ENCODE results near the gene TAX1BP3. TPM values are rescaled to one million over a fixed set of nuclear protein-coding genes. Genes with fewer than 3 reads are reported as not detected.

TAX1BP3 gene
- total RNA-seq, 1 experiment from 2014 or later, result 121 TPM

DNA sequence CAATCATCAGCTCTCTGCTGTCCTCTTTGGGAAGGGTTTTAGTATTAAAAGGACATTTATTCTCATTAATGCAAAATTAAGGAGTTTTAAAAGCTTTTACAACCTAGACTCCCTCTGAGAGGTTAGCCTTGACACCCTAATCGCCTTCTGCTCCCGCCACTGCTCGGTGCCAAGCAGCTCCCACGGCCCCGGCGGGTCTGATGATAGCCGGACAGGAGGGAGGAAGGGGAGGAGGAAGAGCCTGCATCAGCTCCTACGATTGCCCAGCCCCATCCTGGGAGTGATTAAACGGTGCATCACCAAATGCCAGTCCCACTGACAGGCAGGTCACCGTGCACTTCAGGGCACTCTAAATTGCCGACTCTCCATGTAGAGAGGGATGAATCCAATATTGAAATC lies 40.6 kb downstream of the TAX1BP3 start:
- DNase-seq (ENCODE audit: low spot score), result no peak

DNA sequence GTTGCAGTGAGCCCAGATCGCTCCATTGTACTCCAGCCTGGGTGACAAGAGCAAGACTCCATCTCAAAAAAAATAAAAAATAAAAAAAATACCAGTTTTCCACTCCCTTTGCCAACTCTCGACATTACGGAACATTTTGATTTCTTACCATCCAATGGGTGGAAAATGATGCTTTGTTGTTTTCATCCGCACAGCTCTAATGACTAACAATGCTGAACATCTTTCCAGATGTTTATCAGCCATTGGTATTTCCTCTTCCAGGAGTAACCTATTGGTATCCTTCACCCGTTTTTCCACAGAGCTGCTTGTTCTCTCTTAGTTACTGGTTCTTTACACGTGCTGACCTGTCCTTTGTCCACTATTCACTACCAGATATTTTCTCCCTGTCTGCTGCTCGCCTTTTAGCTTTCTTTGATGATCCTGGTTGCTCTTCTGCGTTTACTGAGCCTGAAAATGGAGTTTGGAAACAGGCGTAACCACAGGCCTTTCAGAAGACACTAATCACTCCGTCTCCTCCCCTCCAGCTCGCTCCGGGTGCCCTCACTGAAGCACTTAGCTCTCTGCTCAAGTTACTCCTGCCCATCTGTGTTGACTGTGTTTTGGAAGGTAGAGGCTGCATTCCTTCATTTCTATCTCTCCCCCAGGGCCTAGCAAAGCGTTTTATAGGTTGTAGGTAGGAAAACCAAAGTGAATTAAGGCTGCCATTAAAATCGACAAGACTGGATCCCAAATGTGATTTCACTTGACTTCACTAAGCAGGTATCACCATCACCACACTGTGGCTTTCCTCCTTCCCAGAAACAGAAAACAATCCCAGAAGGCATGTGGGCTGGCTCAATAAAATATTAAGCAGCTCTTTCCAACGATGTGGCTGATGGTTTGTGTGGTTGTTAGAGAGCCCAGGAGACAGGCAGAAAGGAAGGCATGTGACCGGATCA lies 41.3 kb downstream of the TAX1BP3 start:
- DNase-seq (ENCODE audit: low spot score), result no peak

DNA sequence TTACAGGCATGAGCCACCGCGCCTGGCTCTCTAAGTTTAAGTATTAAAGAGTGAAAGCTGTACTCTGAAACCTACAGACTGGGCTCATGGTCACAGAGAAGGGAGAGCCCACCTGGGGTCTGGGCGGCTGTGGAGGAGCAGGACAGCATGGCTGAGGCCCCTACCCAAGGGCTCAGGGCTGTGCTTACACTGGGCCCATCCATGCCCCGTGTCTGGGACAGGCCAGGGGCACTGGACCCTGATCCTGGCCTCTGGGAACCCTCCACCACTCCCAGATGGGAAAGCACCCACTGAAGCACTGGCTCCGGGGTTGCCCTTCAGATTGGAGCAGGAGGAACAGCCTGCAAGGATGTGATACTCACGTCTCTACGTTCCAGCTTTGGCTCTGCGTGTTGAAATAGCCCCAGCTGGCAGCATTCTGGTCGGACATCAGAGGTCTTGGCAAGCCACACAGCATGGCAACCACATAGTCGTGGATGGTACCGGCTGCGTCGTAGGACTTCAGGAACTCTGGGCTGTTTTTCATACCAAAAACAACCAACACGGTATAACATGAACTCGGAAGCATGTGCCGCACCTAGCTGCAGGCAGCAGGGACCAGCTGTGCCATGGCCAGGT lies 45.3 kb downstream of the TAX1BP3 start:
- no peak for DNase-seq (ENCODE audit: low spot score)

GRCh38 chr17:3621146-3621720 lies 47.1 kb downstream of the TAX1BP3 start:
- DNase-seq (ENCODE audit: low spot score), result no peak

DNA sequence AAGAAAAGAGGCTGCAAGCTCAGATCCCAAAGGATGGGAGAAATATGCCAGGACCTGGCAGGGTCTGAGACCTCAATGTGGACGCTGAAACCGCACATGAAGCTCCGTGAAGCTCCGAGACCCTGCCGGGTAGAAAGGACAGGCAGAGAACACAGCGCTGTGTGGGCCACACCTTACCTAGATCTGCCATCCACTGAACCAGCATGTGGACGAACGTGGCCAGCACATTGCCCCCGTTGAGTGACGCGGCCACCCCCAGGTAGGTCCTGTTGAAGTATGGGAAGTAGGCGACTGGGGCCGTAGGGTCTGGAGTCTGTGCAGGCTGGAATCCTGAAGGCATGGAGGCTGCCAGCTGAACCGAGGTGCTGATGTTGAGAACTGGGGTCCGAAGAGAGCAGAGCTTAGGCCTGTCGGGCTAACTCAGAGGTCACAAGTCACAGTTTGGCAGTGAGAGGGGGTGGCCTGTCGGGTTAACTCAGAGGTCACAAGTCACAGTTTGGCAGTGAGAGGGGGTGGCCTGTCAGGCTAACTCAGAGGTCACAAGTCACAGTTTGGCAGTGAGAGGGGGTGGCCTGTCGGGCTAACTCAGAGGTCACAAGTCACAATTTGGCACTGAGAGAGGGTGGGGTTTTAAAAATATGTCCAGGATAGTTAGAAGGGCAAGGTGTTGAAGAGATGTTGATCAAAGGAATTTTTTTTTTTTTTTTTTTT lies 53.1 kb downstream of the TAX1BP3 start:
- DNase-seq (ENCODE audit: low spot score), result no peak

DNA sequence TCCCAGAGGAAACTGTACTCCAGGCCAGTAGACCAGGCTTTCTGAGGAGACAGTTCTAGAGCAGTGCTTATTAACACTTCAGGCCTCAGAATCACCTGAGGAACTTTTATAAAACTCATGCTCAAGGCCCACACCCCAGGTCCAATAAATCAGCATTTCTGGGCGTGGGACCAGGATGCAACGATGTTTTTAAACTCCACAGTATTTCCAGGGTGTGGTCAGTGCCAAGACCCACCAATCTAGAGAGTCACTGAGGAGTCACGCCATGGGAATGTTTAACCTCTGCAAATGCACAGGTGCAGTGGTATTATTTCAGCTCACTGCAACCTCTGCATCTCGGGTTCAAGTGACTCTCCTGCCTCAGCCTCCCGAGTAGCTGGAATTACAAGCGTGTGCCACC lies 55.3 kb downstream of the TAX1BP3 start:
- no peak for DNase-seq (ENCODE audit: low spot score)

Other genes starting within 250 kb of the TAX1BP3 start
- gene OR1E2, start 234.7 kb downstream of the TAX1BP3 start, total RNA-seq (2014; rRNA removed; shearing (Covaris generic)), result not detected in 2 replicates
- gene SPATA22, start 196.8 kb downstream of the TAX1BP3 start, total RNA-seq (2014; rRNA removed; shearing (Covaris generic)), result not detected in 2 replicates
- gene ASPA, start 192.6 kb downstream of the TAX1BP3 start, total RNA-seq (2014; rRNA removed; shearing (Covaris generic)), result not detected in 2 replicates
- gene TRPV3, start 110.8 kb downstream of the TAX1BP3 start, total RNA-seq (2014; rRNA removed; shearing (Covaris generic)), result 0.94 and 2.1 TPM in 2 replicates
- gene TRPV1, start 59.2 kb downstream of the TAX1BP3 start, total RNA-seq (2014; rRNA removed; shearing (Covaris generic)), result 1.5 TPM in 2 replicates
- 16.1 and 21.2 TPM in 2 replicates for gene SHPK, start 32.3 kb downstream of the TAX1BP3 start, total RNA-seq (2014; rRNA removed; shearing (Covaris generic))
- gene CTNS, start 31.8 kb downstream of the TAX1BP3 start, total RNA-seq (2014; rRNA removed; shearing (Covaris generic)), result 10.3 and 18.4 TPM in 2 replicates
- gene EMC6, start 234 bp upstream of the TAX1BP3 start, total RNA-seq (2014; rRNA removed; shearing (Covaris generic)), result 35.5 and 54.7 TPM in 2 replicates
- 0.23 TPM in 1 of 2 replicates, not detected in the other for gene P2RX5, start 27.6 kb upstream of the TAX1BP3 start, total RNA-seq (2014; rRNA removed; shearing (Covaris generic))
- 13.1 and 17.1 TPM in 2 replicates for gene HASPIN, start 55.3 kb upstream of the TAX1BP3 start, total RNA-seq (2014; rRNA removed; shearing (Covaris generic))
- 16.7 and 22.0 TPM in 2 replicates for gene ITGAE, start 132.6 kb upstream of the TAX1BP3 start, total RNA-seq (2014; rRNA removed; shearing (Covaris generic))
- 8.3 and 8.5 TPM in 2 replicates for gene NCBP3, start 177.7 kb upstream of the TAX1BP3 start, total RNA-seq (2014; rRNA removed; shearing (Covaris generic))
- 6.2 TPM in 2 replicates for gene CAMKK1, start 224.5 kb upstream of the TAX1BP3 start, total RNA-seq (2014; rRNA removed; shearing (Covaris generic))
- gene P2RX1, start 247.9 kb upstream of the TAX1BP3 start, total RNA-seq (2014; rRNA removed; shearing (Covaris generic)), result 0.03 TPM in 1 of 2 replicates, not detected in the other